RWPE2 (cell line): Measurements from ENCODE around the gene ERCC5.

Source experiments
- ATAC-seq: fragments of 200-7000 bp; cut with Tn5 transposase; 3 replicates; pipeline ENCODE4 v1.9.1; 2021; ENCODE audit warnings: low read depth
- DNase-seq: peaks from one replicate; pipeline ENCODE4 v3.0.0-alpha.2; 2020; ENCODE audit warnings: low spot score
- H3K27ac ChIP-seq: fragments of 450-650 bp; 2 replicates; pipeline ENCODE4 v1.5.1; 2017; ENCODE audit warnings: mild to moderate bottlenecking; ENCODE audit not compliant: poor library complexity, severe bottlenecking
- H3K27me3 ChIP-seq: fragments of 250-450 bp; sonication (Bioruptor Pico); 2 replicates; pipeline ENCODE4 v1.5.1; 2021; ENCODE audit warnings: mild to moderate bottlenecking, moderate library complexity; ENCODE audit not compliant: insufficient read depth, poor library complexity, severe bottlenecking
- H3K36me3 ChIP-seq: fragments of 250-450 bp; sonication (Bioruptor Pico); 2 replicates; pipeline ENCODE4 v1.5.1; 2020; ENCODE audit warnings: low read depth, mild to moderate bottlenecking, moderate library complexity
- H3K4me1 ChIP-seq: fragments of 250-450 bp; sonication (Bioruptor Pico); 2 replicates; pipeline ENCODE4 v1.5.1; 2021; ENCODE audit warnings: mild to moderate bottlenecking, moderate library complexity; ENCODE audit not compliant: insufficient read depth, poor library complexity, severe bottlenecking
- H3K4me3 ChIP-seq: fragments of 250-450 bp; sonication (Bioruptor Pico); 2 replicates; pipeline ENCODE4 v1.5.1; 2021; ENCODE audit warnings: mild to moderate bottlenecking, moderate library complexity; ENCODE audit not compliant: severe bottlenecking
- H3K9me3 ChIP-seq: fragments of 250-450 bp; sonication (Bioruptor Pico); 2 replicates; pipeline ENCODE4 v1.5.1; 2021; ENCODE audit warnings: mild to moderate bottlenecking, moderate library complexity; ENCODE audit not compliant: severe bottlenecking
- TF ChIP-seq, protein P1 (sequence below): fragments of 450-650 bp; IDR thresholded peaks from one replicate; pipeline ENCODE4 v1.5.1; 2017; ENCODE audit warnings: mild to moderate bottlenecking, moderate library complexity; ENCODE audit not compliant: poor library complexity, severe bottlenecking

Gene ERCC5

DNA sequence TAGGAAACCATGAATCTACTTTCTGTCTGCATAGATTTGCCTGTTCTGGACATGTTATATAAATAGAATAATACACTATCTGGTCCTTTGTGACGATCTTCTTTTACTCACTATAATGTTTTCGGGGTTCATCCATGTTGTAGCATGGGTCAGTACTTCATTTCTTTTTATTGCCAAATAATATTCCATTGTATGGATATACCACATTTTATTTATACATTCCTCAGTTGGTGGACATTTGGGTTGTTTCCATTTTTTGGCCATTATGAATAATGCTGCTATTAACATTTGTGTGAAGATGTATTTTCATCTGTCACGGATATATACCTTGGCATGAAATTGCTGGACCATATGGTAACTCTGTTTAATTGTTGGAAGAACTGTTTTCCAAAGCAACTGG is 40.2 kb upstream of the ERCC5 start:
- H3K36me3 ChIP-seq = peaks cover 42% of the 10 kb centered on the region
- TF ChIP-seq, protein P1, sequence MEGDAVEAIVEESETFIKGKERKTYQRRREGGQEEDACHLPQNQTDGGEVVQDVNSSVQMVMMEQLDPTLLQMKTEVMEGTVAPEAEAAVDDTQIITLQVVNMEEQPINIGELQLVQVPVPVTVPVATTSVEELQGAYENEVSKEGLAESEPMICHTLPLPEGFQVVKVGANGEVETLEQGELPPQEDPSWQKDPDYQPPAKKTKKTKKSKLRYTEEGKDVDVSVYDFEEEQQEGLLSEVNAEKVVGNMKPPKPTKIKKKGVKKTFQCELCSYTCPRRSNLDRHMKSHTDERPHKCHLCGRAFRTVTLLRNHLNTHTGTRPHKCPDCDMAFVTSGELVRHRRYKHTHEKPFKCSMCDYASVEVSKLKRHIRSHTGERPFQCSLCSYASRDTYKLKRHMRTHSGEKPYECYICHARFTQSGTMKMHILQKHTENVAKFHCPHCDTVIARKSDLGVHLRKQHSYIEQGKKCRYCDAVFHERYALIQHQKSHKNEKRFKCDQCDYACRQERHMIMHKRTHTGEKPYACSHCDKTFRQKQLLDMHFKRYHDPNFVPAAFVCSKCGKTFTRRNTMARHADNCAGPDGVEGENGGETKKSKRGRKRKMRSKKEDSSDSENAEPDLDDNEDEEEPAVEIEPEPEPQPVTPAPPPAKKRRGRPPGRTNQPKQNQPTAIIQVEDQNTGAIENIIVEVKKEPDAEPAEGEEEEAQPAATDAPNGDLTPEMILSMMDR = no peak
- H3K27ac ChIP-seq = no peak overlapping the region
- no peaks in the 10 kb centered on the region for H3K27me3 ChIP-seq
- DNase-seq (no peak), ATAC-seq (no peak)
- H3K4me3 ChIP-seq = no peak overlapping the region
- no peaks in the 10 kb centered on the region for H3K9me3 ChIP-seq
- H3K4me1 ChIP-seq = peaks cover 11% of the 10 kb centered on the region

DNA sequence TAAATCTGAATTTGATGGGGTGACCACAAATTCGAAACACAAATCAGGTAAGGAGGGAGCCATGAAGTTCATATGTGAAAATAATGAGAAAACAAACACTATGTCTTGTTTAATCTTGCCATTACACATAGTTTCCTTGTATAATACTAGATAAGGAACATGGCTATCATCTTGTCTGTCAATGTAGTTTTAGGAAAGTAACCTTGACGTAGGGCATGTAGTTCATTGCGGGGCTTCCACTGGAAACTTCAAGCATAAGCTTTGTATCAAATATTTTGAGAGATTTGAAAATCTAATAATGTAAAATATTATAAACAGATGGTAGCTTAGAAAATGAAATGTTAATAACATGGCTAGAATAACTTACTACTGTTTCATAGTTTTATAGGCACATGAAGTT is 38.1 kb upstream of the ERCC5 start:
- ATAC-seq = no peak
- Histone ChIP-seq H3K27ac (no peak overlapping the region), H3K4me1 (peaks cover 7% of the 10 kb centered on the region), H3K9me3 (no peaks in the 10 kb centered on the region), H3K4me3 (no peak overlapping the region), H3K27me3 (no peaks in the 10 kb centered on the region), H3K36me3 (peaks cover 61% of the 10 kb centered on the region)
- no peak for DNase-seq
- TF ChIP-seq, protein P1 = no peak

DNA sequence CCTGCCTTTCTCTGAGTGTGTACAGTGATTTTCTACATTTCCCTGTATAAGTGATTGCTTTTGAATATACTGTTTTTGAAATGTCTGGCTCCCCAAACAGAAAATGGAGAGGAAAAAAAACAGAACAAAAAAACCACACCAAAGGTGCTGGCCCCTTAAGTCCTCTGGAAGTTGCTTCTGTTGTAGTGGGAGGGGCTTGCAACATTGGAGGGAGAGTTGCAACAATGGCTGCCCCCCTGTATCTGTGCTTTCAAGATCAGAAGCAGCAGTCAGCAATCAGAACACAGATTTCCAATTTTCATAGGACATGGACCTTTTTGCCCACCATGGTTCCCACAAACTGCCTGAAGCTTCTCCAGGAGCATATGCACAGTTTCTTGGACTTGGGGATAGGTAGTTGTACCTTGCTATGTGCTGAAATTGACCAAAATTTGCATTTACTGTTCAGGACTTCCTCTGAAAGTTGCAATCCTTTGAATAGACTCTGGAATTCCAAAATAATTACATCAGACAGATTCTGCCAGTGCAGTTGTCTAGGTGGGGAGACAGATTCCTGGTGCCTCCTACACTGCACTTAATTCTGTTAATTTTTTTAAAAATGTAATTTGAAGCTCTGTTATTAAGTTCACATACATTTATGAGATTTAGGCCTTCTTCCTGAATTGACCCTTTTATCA is 33.1 kb upstream of the ERCC5 start:
- Histone ChIP-seq H3K4me1 (peaks cover 11% of the 10 kb centered on the region), H3K27ac (peak overlapping the region; percentile 45), H3K36me3 (peaks cover 77% of the 10 kb centered on the region), H3K9me3 (no peaks in the 10 kb centered on the region), H3K4me3 (no peak overlapping the region), H3K27me3 (no peaks in the 10 kb centered on the region)
- ATAC-seq (peak; percentile 64), DNase-seq (no peak)
- TF ChIP-seq, protein P1 = no peak

DNA sequence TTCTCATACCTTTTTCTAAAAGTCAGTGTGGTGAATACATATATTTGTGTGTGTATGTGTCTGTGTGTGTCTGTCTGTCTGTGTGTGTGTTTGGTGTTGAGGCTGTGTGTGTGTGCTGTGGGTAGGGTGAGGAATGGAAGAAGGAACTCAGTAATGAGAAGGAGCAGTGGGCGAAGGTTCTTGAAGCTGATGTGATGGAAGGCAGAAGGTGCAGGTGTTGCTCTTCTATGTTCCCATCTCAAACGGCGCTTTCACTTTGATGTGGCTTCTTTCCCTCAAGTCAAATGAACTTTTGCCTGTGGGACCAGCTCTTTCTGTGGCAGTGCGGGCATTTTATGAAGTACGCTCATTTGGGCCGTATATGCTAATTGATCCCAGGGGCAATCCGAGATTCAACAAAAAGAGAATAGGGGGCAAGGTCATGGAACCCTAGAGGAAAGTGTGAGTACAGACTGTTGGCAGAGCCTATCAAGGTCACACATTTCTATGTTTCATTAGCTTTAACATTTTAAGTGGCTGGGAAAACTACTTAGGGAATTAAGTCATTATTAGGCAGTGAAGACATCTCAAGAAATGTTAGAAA is 31.7 kb upstream of the ERCC5 start:
- Histone ChIP-seq H3K4me1 (peaks cover 11% of the 10 kb centered on the region), H3K36me3 (peaks cover 76% of the 10 kb centered on the region), H3K4me3 (no peak overlapping the region), H3K27me3 (no peaks in the 10 kb centered on the region), H3K27ac (no peak overlapping the region), H3K9me3 (no peaks in the 10 kb centered on the region)
- TF ChIP-seq, protein P1 = no peak
- ATAC-seq (no peak), DNase-seq (no peak)

DNA sequence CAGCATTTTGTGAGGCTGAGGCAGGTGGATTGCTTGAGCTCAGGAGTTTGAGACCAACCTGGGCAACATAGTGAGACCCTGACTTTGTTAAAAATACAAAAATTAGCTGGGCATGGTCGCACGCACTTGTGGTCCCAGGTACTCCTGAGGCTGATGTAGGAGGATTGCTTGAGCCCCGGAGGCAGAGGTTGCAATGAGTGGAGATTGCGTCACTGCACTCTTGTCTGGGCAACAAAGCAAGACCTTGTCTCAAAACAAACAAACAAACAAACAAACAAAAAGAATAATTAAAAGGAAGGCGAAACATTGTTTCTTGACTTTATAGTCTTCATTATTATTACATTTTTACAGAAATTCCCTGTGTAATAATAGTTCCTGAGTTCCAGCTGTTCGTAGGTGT is 31.0 kb upstream of the ERCC5 start:
- Histone ChIP-seq H3K36me3 (peaks cover 69% of the 10 kb centered on the region), H3K27ac (no peak overlapping the region), H3K27me3 (no peaks in the 10 kb centered on the region), H3K4me1 (peaks cover 11% of the 10 kb centered on the region), H3K4me3 (no peak overlapping the region), H3K9me3 (no peaks in the 10 kb centered on the region)
- DNase-seq = no peak
- TF ChIP-seq, protein P1 = no peak
- ATAC-seq = no peak
